Measurements from ENCODE around the gene ZFPM1. TPM values are rescaled to one million over a fixed set of nuclear protein-coding genes. Genes with fewer than 3 reads are reported as not detected.

The ZFPM1 gene
- total and polyA plus RNA-seq, 2 of the 8 experiments (the other 6 are each of a cell fraction or from before 2014, with no cell fraction given) = 0.74 to 4.8 TPM

DNA sequence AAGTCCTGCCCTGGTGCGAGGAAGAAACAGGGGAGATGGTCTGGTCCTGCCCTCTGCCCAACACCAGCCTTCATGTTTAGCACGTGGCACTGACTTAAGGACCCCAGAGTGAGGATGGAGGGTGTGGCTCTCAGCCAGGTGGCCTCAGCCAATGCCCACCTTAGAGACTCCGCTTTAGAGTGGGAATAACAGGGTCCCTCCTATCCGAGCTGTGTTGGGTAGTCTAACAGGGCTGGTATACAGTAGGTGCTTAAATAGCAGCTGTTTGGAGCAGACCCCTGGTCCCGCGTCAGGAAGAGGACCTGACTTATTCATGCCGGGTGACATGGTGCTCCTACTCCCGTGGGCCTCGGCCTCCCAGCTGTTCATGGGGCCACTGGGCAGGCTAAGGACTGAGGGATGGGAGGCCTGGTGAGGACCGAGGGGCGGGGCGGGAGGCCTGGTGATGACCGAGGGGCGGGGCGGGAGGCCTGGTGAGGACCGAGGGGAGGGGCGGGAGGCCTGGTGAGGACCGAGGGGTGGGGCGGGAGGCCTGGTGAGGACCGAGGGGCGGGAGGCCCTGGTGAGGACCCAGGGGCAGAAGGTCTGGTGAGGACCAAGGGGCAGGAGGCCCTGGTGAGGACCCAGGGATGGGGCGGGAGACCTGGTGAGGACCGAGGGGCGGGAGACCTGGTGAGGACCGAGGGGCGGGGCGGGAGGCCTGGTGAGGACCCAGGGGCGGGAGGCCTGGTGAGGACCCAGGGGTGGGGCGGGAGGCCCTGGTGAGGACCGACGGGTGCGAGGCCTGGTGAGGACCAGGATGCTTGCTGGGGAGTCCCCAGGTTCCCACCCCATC is 7.6 kb downstream of the ZFPM1 start:
- Histone ChIP-seq H3K79me2 (ENCODE audit: control insufficient read depth in 1 of 2, insufficient read depth in 2 of 2, low read length in 2 of 2) (0 out of 4 replicates have a peak, but pooled peaks cover 0 to 3% of the 10 kb centered on the region in 2 experiments), H2AK5ac (ENCODE audit: low read depth, low read length) (peak overlapping the region; percentile 86; the same call in 1 of the 2 replicates), H2BK5ac (ENCODE audit: low read depth, low read length) (no peak overlapping the region), H3K27me3 (replicated peaks in 1 of 4; ENCODE audit: control insufficient read depth in 3 of 4, extremely low read depth in 1 of 4, insufficient read depth in 3 of 4, low read length in 3 of 4) (peaks cover 5 to 23% (median 19%) of the 10 kb centered on the region in 4 experiments), H2BK12ac (ENCODE audit: low read depth, low read length) (peak overlapping the region; percentile 60; the same call in 1 of the 2 replicates), H4K8ac (ENCODE audit: extremely low read depth, insufficient read depth, low read length) (no peak overlapping the region), H2BK20ac (ENCODE audit: low read length) (peak overlapping the region; percentile 72; the same call in 1 of the 2 replicates), H3K4ac (replicated peaks; ENCODE audit: insufficient read length, low read depth, low read length) (no peak overlapping the region), H3K4me2 (ENCODE audit: insufficient read depth in 1 of 2, low read depth in 2 of 2, low read length in 2 of 2) (no peak overlapping the region), H3K27ac (ENCODE audit: low read depth, low read length) (no peak overlapping the region), H3K9me3 (ENCODE audit: insufficient read depth in 2 of 2, low read depth in 1 of 2, low read length in 1 of 2) (no peaks in the 10 kb centered on the region), H4K20me1 (replicated peaks in 1 of 2; ENCODE audit: control insufficient read depth in 1 of 2, insufficient read depth in 2 of 2, low read length in 2 of 2) (peaks cover 10 to 14% of the 10 kb centered on the region in 2 experiments), H4K91ac (replicated peaks; ENCODE audit: insufficient read length, low read length) (no peak overlapping the region), H2BK120ac (replicated peaks; ENCODE audit: low read depth, low read length) (no peak overlapping the region), H3K79me1 (ENCODE audit: low read depth, low read length) (peaks cover 7% of the 10 kb centered on the region), H3K18ac (ENCODE audit: extremely low read depth, low read length) (peak overlapping the region; percentile 71; the same call in 1 of the 2 replicates), H3K4me3 (ENCODE audit: extremely low read depth in 1 of 4, insufficient read depth in 2 of 4, low read depth in 3 of 4, low read length in 4 of 4) (no peak overlapping the region), H3K4me1 (replicated peaks in 1 of 4; ENCODE audit: control insufficient read depth in 3 of 4, insufficient read depth in 4 of 4, low read length in 3 of 4) (peaks cover 4 to 31% (median 17%) of the 10 kb centered on the region in 4 experiments), H3K56ac (replicated peaks; ENCODE audit: insufficient read length, low read depth, low read length) (no peak overlapping the region), H3K36me3 (ENCODE audit: control insufficient read depth in 2 of 4, insufficient read depth in 4 of 4, low read length in 3 of 4) (no peaks in the 10 kb centered on the region), H3K9ac (replicated peaks in 1 of 4; ENCODE audit: extremely low read depth in 1 of 4, low read depth in 3 of 4, low read length in 3 of 4) (no peak overlapping the region), H3K23ac (ENCODE audit: insufficient read length) (no peak overlapping the region), H3K23me2 (ENCODE audit: low read depth, low read length) (no peaks in the 10 kb centered on the region; the same call in 1 of the 2 replicates), H2BK15ac (ENCODE audit: low read length) (no peak overlapping the region), H4K5ac (ENCODE audit: insufficient read length, low read depth, low read length) (no peak overlapping the region), H2AFZ (ENCODE audit: low read length) (no peak overlapping the region), H3K14ac (ENCODE audit: insufficient read length) (no peak overlapping the region)
- no peak for DNase-seq (ENCODE audit: low read depth in 1 of 2, low spot score in 2 of 2)
- 89% methylated on average over 14 of the region's 32 CpGs; no CpG with 5 or more reads in 1 of the 2 experiments for WGBS, 2 experiments (ENCODE audit: extremely low coverage in 1 of 2, insufficient coverage in 1 of 2, insufficient read length in 1 of 2, insufficient replicate concordance in 2 of 2, low coverage in 1 of 2, low lambda C conversion rate in 2 of 2, missing lambda C conversion rate in 1 of 2)
- TF ChIP-seq BACH1 (IDR thresholded peaks at IDR 0.05; ENCODE audit: low read length) (no peak), PHF8 (conservative IDR thresholded peaks at IDR 0.05; ENCODE audit: low read depth, low read length) (no peak)
- ChIA-PET CTCF (ENCODE audit: partially characterized antibody) (interaction anchor here (1.4 to 2.3 kb wide), 2 partner anchors 11 to 99 kb away, joined by 5 to 7 read pairs; no protein-coding TSS in a partner anchor), POLR2A (ENCODE audit: partially characterized antibody) (interaction anchor here (0.7 to 1.5 kb wide), 2 partner anchors 19 to 852 kb away, joined by 3 to 4 read pairs; no protein-coding TSS in a partner anchor)
- FAIRE-seq = no peak
